Stimulated activated CD4-positive, alpha-beta T cell treated with anti-CD3 and anti-CD28 coated beads, Interleukin-1b, Interleukin-23, amount 100 ng/mL, for 1 hour (primary cell): Measurements from ENCODE around the gene HCFC1R1.

ENCODE experiments used
- DNase-seq, 2 donors: peaks; one replicate each; pipeline ENCODE4 v3.0.0-alpha.2; 2020; ENCODE audit warnings: low read depth in 2 of 2

HCFC1R1 gene

DNA sequence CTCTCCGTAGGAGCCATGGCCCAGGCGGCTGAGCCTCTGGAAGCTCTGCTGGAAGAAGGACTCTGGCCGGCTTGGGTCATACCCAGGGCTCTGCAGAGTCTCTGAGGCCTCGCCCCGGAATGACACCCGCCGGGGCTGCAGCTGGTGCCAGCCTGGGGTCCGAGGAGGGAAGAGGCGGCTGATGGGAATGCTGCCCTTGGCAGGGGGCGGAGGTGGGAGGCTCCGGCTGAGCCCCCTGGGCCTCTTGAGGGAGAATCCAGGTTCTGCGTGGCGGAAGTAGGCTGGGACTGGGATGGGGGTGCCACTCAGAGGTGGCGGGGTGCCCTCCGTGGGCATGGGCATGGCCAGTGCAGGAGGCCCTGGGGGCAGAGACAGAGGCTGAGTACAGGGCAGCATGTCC lies 47.1 kb downstream of the HCFC1R1 start:
- DNase-seq: no peak

- DNase-seq: no peak
Measured at GRCh38 chr16:2976201-2976600, 47.5 kb downstream of the HCFC1R1 start.

- DNase-seq: no peak
Measured at GRCh38 chr16:2975161-2975795, 48.5 kb downstream of the HCFC1R1 start.

- no peak for DNase-seq
Measured at GRCh38 chr16:2974319-2975056, 49.3 kb downstream of the HCFC1R1 start.

DNA sequence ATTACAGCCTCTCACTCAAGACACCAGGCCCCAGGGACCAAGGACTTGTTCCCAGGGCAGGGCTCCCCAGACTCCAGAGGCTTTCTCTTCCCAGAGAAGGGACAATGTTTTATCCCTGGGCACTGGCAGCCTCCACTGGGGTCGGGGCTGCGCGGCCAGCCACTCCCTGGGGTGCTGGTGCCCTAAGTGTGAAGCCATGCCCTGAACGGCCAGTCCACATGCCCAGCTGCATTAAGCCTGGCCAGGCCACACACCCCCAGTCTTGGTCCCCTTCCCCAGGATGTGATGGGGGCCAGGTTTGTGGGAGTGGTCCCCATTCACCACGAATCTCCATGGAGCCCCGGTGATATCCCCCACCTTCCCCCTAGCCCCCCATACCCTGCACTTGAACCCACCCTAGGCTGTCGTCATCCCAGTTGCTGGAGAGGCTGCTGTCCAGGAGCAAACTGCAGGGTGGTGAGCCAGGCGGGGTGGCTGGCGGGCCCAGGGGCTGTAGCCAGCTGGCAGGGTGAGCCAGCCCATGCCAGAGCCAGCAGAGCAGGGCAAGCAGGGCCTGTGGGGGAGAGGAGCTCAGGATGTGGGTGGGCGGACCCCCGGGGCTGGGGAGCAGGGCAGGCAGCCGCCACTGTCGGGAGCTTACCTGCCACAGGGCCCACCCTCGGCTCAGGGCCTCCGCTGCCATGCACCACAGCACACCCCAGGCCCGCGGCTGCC lies 50.0 kb downstream of the HCFC1R1 start:
- no peak for DNase-seq

DNA sequence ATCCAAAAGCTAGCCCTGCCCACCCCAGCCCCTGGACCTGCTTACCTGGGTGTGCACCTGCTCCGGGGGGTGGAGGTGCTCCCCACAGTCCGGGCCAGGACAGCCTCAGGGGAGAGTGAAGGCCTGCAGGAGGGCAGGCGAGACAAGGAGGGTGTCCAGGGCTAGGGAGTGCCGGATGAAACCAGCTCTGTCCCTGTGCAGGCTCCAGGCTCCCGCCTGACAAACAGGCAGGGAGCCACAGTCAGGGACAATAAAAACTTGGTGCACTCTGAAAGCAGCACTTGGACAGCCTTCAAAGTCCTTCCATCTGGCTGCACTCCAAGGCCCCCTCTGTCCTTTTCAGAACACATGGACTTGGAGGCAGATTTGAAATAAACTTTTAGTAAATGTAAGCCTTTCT lies 50.6 kb downstream of the HCFC1R1 start:
- DNase-seq: no peak
